Endothelial cell of umbilical vein (primary cell): ENCODE data around the gene TPM1. TPM values are rescaled to one million over a fixed set of nuclear protein-coding genes. Genes with fewer than 3 reads are reported as not detected.
A peak's percentile ranks its signal among the peaks of the same experiment; 100 is the strongest.

Experiments
- BruUV-seq: library from RNA; stranded (reverse); fragments of 400-500 nt; replicated peaks from 2 replicates; lab custom pipeline; 2021; lab: Mats Ljungman, UMichigan
- CTCF ChIA-PET: fragments of 300-600, 350-600 bp; sonication (Branson Sonifier 250); formaldehyde crosslinking; loops from one replicate; lab custom pipeline; 2021; ENCODE audit warnings: antibody characterized with exemption, inconsistent platforms; lab: Charles Lee
- POLR2A ChIA-PET: fragments of 300-600, 350-600 bp; sonication (Branson Sonifier 250); formaldehyde crosslinking; loops from one replicate; lab custom pipeline; 2021; ENCODE audit warnings: antibody characterized with exemption, inconsistent platforms; lab: Charles Lee
- DNase-seq: peaks from one replicate; pipeline ENCODE4 v3.0.0-alpha.2; 2011; ENCODE audit warnings: low read depth, low spot score
- FAIRE-seq: peaks from 2 replicates; lab custom pipeline; 2011; peaks lifted over from hg19 to GRCh38; lab: Jason Lieb, UNC
- H2AFZ ChIP-seq: 2 replicates; pipeline ENCODE4 v1.6.0; 2012; ENCODE audit warnings: low read depth, low read length, control low read depth, inconsistent platforms
- H3K27ac ChIP-seq: 2 replicates; pipeline ENCODE4 v1.5.1; 2011; ENCODE audit warnings: low read depth, mild to moderate bottlenecking, control low read depth, low read length, moderate library complexity; ENCODE audit not compliant: insufficient read depth
- H3K27me3 ChIP-seq, 2 experiments: 2 replicates each; pipeline versions ENCODE4 v1.6.0 to v1.6.1; 2011; ENCODE audit warnings: low read length in 2 of 2, mixed read lengths in 1 of 2; ENCODE audit not compliant: control insufficient read depth in 2 of 2, insufficient read depth in 2 of 2
- H3K36me3 ChIP-seq, 2 experiments: 2 replicates in 1 of 2; 3 replicates in 1 of 2; pipeline ENCODE4 v1.5.1; 2011; ENCODE audit warnings: low read length in 2 of 2, mild to moderate bottlenecking in 1 of 2, moderate library complexity in 1 of 2; ENCODE audit not compliant: control insufficient read depth in 2 of 2, insufficient read depth in 2 of 2; ENCODE audit errors: extremely low read depth in 1 of 2
- H3K4me1 ChIP-seq: 3 replicates; pipeline ENCODE4 v1.5.1; 2011; ENCODE audit warnings: mild to moderate bottlenecking, low read length; ENCODE audit not compliant: control insufficient read depth, insufficient read depth; ENCODE audit errors: extremely low read depth
- H3K4me2 ChIP-seq: 2 replicates; pipeline ENCODE4 v1.6.1; 2011; ENCODE audit warnings: low read length, control low read depth, mixed read lengths; ENCODE audit not compliant: insufficient read depth
- H3K4me3 ChIP-seq, 3 experiments: fragments of 200-600 bp in 1 of 3; sonication (generic), shearing (Covaris generic) in 1 of 3; replicated peaks in 1 of 3; 2 replicates each; pipeline ENCODE4 v1.5.1; 2011 to 2016; ENCODE audit warnings: control low read depth in 3 of 3, low read length in 3 of 3, mild to moderate bottlenecking in 2 of 3, inconsistent platforms in 1 of 3, low read depth in 1 of 3, moderate library complexity in 1 of 3; ENCODE audit not compliant: insufficient read depth in 1 of 3
- H3K79me2 ChIP-seq: 2 replicates; pipeline ENCODE4 v1.6.0; 2012; ENCODE audit warnings: low read length, inconsistent platforms; ENCODE audit not compliant: control insufficient read depth, insufficient read depth
- H3K9ac ChIP-seq: replicated peaks from 2 replicates; pipeline ENCODE3; 2011; ENCODE audit warnings: low read length, control low read depth; ENCODE audit not compliant: insufficient read depth; ENCODE audit errors: extremely low read depth
- H3K9me1 ChIP-seq: replicated peaks from 3 replicates; pipeline ENCODE4 v1.6.0; 2011; ENCODE audit warnings: mild to moderate bottlenecking, low read length; ENCODE audit not compliant: control insufficient read depth, insufficient read depth; ENCODE audit errors: extremely low read depth
- H3K9me3 ChIP-seq: replicated peaks from 2 replicates; pipeline ENCODE4 v1.5.1; 2012; ENCODE audit warnings: low read length, inconsistent platforms; ENCODE audit not compliant: control insufficient read depth, insufficient read depth
- H4K20me1 ChIP-seq: replicated peaks from 2 replicates; pipeline ENCODE3; 2011; ENCODE audit warnings: mild to moderate bottlenecking, low read length; ENCODE audit not compliant: control insufficient read depth, insufficient read depth; ENCODE audit errors: extremely low read depth
- EZH2 ChIP-seq: IDR thresholded peaks from 2 replicates; pipeline ENCODE4 v1.6.1; 2012; ENCODE audit warnings: borderline replicate concordance, low read depth, mild to moderate bottlenecking, moderate library complexity, low read length, inconsistent platforms; ENCODE audit not compliant: severe bottlenecking
- FOS ChIP-seq: IDR thresholded peaks from 2 replicates; pipeline ENCODE4 v1.6.1; 2011; ENCODE audit warnings: mild to moderate bottlenecking, low read length, moderate library complexity, borderline replicate concordance; ENCODE audit not compliant: insufficient read depth
- GATA2 ChIP-seq: IDR thresholded peaks from 2 replicates; pipeline ENCODE4 v1.7.0; 2011; ENCODE audit warnings: low read depth, mild to moderate bottlenecking, moderate library complexity, mixed read lengths, low read length; ENCODE audit not compliant: insufficient read length, insufficient read depth
- JUN ChIP-seq: IDR thresholded peaks from 2 replicates; pipeline ENCODE4 v1.6.1; 2011; ENCODE audit warnings: borderline replicate concordance, low read depth; ENCODE audit not compliant: insufficient read length, insufficient read depth
- MYC ChIP-seq: IDR thresholded peaks from one replicate; pipeline ENCODE4 v1.6.1; 2011; ENCODE audit warnings: mild to moderate bottlenecking, low read depth, low read length
- POLR2A ChIP-seq: IDR thresholded peaks from 2 replicates; pipeline ENCODE4 v1.6.1; 2012; ENCODE audit warnings: low read depth, mild to moderate bottlenecking, control low read depth, low read length
- POLR2AphosphoS5 ChIP-seq: IDR thresholded peaks from 2 replicates; pipeline ENCODE4 v1.6.1; 2012; ENCODE audit warnings: low read depth, mild to moderate bottlenecking, control low read depth, low read length, moderate library complexity; ENCODE audit not compliant: insufficient read depth
- dilution Hi-C: fragments of 300-500 bp; cut with MboI; formaldehyde crosslinking; loops from one replicate; pipeline ENCODE4 v1.15.0; 2019; ENCODE audit warnings: low sequenced_read_pairs; ENCODE audit not compliant: extremely low pct_ligation_motif_present
- intact Hi-C: fragments of 100-400 bp; cut with micrococcal nuclease; formaldehyde crosslinking; loops from one replicate; pipeline ENCODE4 v1.10.0; 2022
- polyA plus RNA-seq, 4 experiments: library from polyadenylated mRNA; depleted of rRNA in 3 of 4; stranded (reverse) in 3 of 4; unstranded in 1 of 4; fragments of >200 nt; gene quantifications; 2 replicates each; pipeline versions ENCODE4 v1.2.1 to v1.2.3, GENCODE V29; 2011 to 2012; ENCODE audit warnings: missing spikeins in 1 of 4
- total RNA-seq: library from RNA; stranded (reverse); gene quantifications from 2 replicates; pipeline ENCODE4 v1.2.3, GENCODE V29; 2021
- TF ChIP-seq, protein P1 (sequence below), 2 donors: IDR thresholded peaks; 1 replicate in 1 of 2; 2 replicates in 1 of 2; pipeline ENCODE4 v1.5.1; 2011; ENCODE audit warnings: low read length in 2 of 2, mild to moderate bottlenecking in 2 of 2, moderate library complexity in 2 of 2, control low read depth in 1 of 2, inconsistent platforms in 1 of 2, low read depth in 1 of 2; ENCODE audit not compliant: insufficient read depth in 1 of 2; ENCODE audit errors: extremely low read depth in 1 of 2
- TF ChIP-seq, protein P2 (sequence below): IDR thresholded peaks from 2 replicates; pipeline ENCODE4 v1.6.1; 2011; ENCODE audit not compliant: insufficient read depth, insufficient read length

The TPM1 gene
- total and polyA plus RNA-seq, 2 donors (not counting 3 experiments of a cell fraction or from before 2014, with no cell fraction given), result 518 to 558 TPM

DNA sequence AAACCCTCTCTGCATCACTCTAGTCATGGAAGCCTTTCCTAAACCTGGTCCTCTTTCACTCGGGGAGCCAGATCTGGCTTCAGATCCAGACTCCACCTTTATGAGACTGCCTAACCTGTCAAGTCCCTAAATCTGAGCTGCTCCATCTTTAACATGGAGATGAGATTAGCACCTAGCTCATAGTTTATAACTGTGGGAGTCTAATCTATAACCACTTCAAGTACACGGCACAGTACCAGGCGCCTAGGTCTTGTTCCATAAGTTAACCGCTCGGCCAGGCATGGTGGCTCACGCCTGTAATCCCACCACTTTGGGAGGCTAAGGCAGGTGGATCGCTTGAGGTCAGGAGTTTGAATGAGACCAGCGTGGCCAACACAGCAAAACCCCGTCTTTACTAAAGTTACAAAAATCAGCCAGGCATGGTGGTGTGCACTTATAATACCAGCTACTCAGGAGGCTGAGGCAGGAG is 30.3 kb downstream of the TPM1 start:
- ChIA-PET POLR2A (interaction anchor here (0.6 kb wide), 3 partner anchors 63 to 89 kb away, joined by 3 to 9 read pairs (median 5); no protein-coding TSS in a partner anchor), CTCF (interaction anchor here (1.5 kb wide), 1 partner anchor 330 kb away, joined by 5 read pairs; no protein-coding TSS in a partner anchor)
- Histone ChIP-seq H3K9ac (no peak overlapping the region), H3K36me3 (peaks cover 20% of the 10 kb centered on the region in 2 experiments), H3K79me2 (no peaks in the 10 kb centered on the region), H3K27me3 (no peaks in the 10 kb centered on the region), H3K4me2 (no peak overlapping the region), H3K9me1 (no peaks in the 10 kb centered on the region), H4K20me1 (no peaks in the 10 kb centered on the region), H2AFZ (no peak overlapping the region), H3K4me1 (no peaks in the 10 kb centered on the region), H3K9me3 (no peaks in the 10 kb centered on the region), H3K4me3 (no peak overlapping the region), H3K27ac (no peak overlapping the region)
- no peak for FAIRE-seq
- no peak for DNase-seq
- dilution Hi-C loops, result no loop called here
- TF ChIP-seq POLR2A (peak; percentile 58), POLR2AphosphoS5 (no peak)
- no TSS peak for BruUV-seq
- intact Hi-C loops, result no loop called here

DNA sequence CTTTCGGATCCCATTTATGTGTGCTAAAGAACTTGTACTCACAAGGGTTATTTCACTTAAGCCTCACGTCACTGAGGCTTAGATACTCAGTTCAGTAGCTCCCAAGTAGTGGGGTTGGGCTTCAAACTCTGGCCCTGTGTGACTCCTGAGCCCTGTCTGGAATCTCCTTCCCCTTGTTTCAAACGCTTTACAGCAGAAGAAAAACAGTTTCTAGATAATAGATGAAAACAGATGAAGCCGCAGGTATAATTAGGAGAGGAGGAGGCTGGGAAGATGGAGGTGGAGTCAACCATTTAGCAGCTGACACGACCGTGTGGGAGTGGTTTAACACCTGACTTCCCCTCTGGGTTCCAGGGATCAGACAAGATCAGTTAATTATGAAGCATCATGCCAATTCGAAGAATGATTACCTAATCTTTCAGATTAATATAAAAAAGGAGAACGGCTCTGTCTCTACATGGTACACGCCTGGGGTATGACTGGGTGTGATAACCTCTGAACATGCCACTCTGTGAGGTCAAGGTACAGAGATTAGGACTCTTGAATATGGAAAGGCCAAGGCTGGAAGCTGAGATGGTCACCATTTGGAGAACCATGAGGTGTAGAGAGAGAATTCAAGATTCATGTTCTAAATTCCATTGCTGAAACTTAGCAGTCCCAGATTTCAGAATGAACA is 31.1 kb downstream of the TPM1 start:
- H3K4me3 ChIP-seq, result no peak overlapping the region
- no peaks in the 10 kb centered on the region for H4K20me1 ChIP-seq
- CTCF ChIA-PET, result interaction anchor here (0.7 to 1.2 kb wide), 3 partner anchors 12 to 20 kb away, joined by 3 to 4 read pairs (median 3); no protein-coding TSS in a partner anchor
- no peaks in the 10 kb centered on the region for H3K9me3 ChIP-seq
- DNase-seq (no peak), FAIRE-seq (no peak)
- intact Hi-C loops (no loop called here), dilution Hi-C loops (no loop called here)
- H3K9me1 ChIP-seq, result no peaks in the 10 kb centered on the region
- BruUV-seq, result no TSS peak
- no peak for TF ChIP-seq MYC
- TF ChIP-seq JUN, result no peak
- no peak for TF ChIP-seq EZH2
- no peak for TF ChIP-seq POLR2AphosphoS5
- TF ChIP-seq, protein P1, sequence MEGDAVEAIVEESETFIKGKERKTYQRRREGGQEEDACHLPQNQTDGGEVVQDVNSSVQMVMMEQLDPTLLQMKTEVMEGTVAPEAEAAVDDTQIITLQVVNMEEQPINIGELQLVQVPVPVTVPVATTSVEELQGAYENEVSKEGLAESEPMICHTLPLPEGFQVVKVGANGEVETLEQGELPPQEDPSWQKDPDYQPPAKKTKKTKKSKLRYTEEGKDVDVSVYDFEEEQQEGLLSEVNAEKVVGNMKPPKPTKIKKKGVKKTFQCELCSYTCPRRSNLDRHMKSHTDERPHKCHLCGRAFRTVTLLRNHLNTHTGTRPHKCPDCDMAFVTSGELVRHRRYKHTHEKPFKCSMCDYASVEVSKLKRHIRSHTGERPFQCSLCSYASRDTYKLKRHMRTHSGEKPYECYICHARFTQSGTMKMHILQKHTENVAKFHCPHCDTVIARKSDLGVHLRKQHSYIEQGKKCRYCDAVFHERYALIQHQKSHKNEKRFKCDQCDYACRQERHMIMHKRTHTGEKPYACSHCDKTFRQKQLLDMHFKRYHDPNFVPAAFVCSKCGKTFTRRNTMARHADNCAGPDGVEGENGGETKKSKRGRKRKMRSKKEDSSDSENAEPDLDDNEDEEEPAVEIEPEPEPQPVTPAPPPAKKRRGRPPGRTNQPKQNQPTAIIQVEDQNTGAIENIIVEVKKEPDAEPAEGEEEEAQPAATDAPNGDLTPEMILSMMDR (IDR thresholded peaks at IDR 0.05; ENCODE audit: extremely low read depth in 1 of 2, insufficient read depth in 1 of 2, low read depth in 1 of 2, low read length in 2 of 2), result no peak
- TF ChIP-seq, protein P2, sequence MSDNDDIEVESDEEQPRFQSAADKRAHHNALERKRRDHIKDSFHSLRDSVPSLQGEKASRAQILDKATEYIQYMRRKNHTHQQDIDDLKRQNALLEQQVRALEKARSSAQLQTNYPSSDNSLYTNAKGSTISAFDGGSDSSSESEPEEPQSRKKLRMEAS, result no peak
- TF ChIP-seq GATA2, result no peak
- TF ChIP-seq FOS, result no peak
- TF ChIP-seq POLR2A, result no peak
- no peaks in the 10 kb centered on the region for H3K79me2 ChIP-seq
- H2AFZ ChIP-seq, result no peak overlapping the region
- no peaks in the 10 kb centered on the region for H3K27me3 ChIP-seq
- H3K36me3 ChIP-seq, result peaks cover 12 to 14% of the 10 kb centered on the region in 2 experiments
- POLR2A ChIA-PET, result no interaction called here
- H3K9ac ChIP-seq, result no peak overlapping the region
- no peak overlapping the region for H3K27ac ChIP-seq
- no peak overlapping the region for H3K4me2 ChIP-seq
- no peaks in the 10 kb centered on the region for H3K4me1 ChIP-seq
